Kidney (tissue), 14 donors: ENCODE data around the gene DDIT3. TPM values are rescaled to one million over a fixed set of nuclear protein-coding genes. Genes with fewer than 3 reads are reported as not detected.
"Not testable (repeated sequence)": the region's sequence is repeated elsewhere in the genome, so short reads cannot be mapped to it uniquely, and the experiment has no call there.

Source experiments
- DNase-seq, 5 donors: peaks; one replicate each; pipeline ENCODE4 v3.0.0-alpha.2; 2013 to 2020
- FAIRE-seq: peaks from 2 replicates; lab custom pipeline; 2012; peaks lifted over from hg19 to GRCh38; lab: Jason Lieb, UNC
- H3K27ac ChIP-seq, 2 donors: one replicate each; pipeline ENCODE4 v1.7.0; 2013; ENCODE audit warnings: low read depth in 2 of 2, low read length in 2 of 2, inconsistent platforms in 1 of 2
- H3K27me3 ChIP-seq: one replicate; pipeline ENCODE4 v1.7.1; 2013; ENCODE audit warnings: low read length, inconsistent platforms; ENCODE audit not compliant: control insufficient read depth, insufficient read depth
- H3K36me3 ChIP-seq, 3 donors: one replicate each; pipeline versions ENCODE4 v1.7.0 to v1.7.1; 2013; ENCODE audit warnings: low read length in 3 of 3, control low read depth in 1 of 3, inconsistent platforms in 1 of 3; ENCODE audit not compliant: insufficient read depth in 3 of 3, control insufficient read depth in 2 of 3
- H3K4me1 ChIP-seq, 3 donors: one replicate each; pipeline versions ENCODE4 v1.7.0 to v1.7.1; 2013; ENCODE audit warnings: low read length in 3 of 3, inconsistent platforms in 1 of 3, low read depth in 1 of 3; ENCODE audit not compliant: control insufficient read depth in 2 of 3, insufficient read depth in 2 of 3
- H3K4me3 ChIP-seq, 3 donors: one replicate each; pipeline versions ENCODE4 v1.7.0 to v1.8.1; 2013; ENCODE audit warnings: low read length in 3 of 3, control low read depth in 1 of 3, inconsistent platforms in 1 of 3
- H3K9ac ChIP-seq, 3 donors: one replicate each; pipeline versions ENCODE4 v1.7.0 to v1.7.1; 2013; ENCODE audit warnings: low read length in 3 of 3, control low read depth in 1 of 3, inconsistent platforms in 1 of 3
- H3K9me3 ChIP-seq, 3 donors: one replicate each; pipeline versions ENCODE4 v1.7.0 to v1.7.1; 2013; ENCODE audit warnings: low read length in 3 of 3, control low read depth in 1 of 3, inconsistent platforms in 1 of 3; ENCODE audit not compliant: control insufficient read depth in 2 of 3, insufficient read depth in 1 of 3
- intact Hi-C: fragments of 100-400 bp; cut with DNase I; formaldehyde crosslinking; loops from one replicate; pipeline ENCODE4 v1.11.1; 2022
- polyA plus RNA-seq: library from polyadenylated mRNA; stranded (reverse); fragments of 350-450 nt; fragmentation: Illumina TruSeq; extraction: RNeasy Lipid Tissue Mini Kit (QIAGEN cat#74804); gene quantifications from one replicate; pipeline ENCODE4 v1.2.3, GENCODE V29; 2014; ENCODE audit warnings: low read depth, low replicate concordance; ENCODE audit not compliant: insufficient read depth
- total RNA-seq: library from RNA; stranded (reverse); fragmentation: NEBNext Ultra II Directional; extraction: Animal tissue kit (Norgen Biotek cat#: 25700); gene quantifications from one replicate; pipeline ENCODE4 v1.2.1, GENCODE V29; 2021
- TF ChIP-seq, protein P1 (sequence below): IDR thresholded peaks from 3 replicates; pipeline ENCODE4 v1.5.1; 2012; ENCODE audit warnings: mild to moderate bottlenecking, moderate library complexity, borderline replicate concordance; ENCODE audit not compliant: insufficient read depth; ENCODE audit errors: extremely low read depth
- donor health status: control.
- donor health status: control.
- donor health status: control.
- donor health status: control.
- donor health status: control.
- donor health status: DM: yes; HTN: yes; CAD: no.
- donor health status: Normal renal cell carcinoma (clear cell type).

The DDIT3 gene
- total and polyA plus RNA-seq, 2 donors from 2014 or later = 34.1 to 83.1 TPM

DNA sequence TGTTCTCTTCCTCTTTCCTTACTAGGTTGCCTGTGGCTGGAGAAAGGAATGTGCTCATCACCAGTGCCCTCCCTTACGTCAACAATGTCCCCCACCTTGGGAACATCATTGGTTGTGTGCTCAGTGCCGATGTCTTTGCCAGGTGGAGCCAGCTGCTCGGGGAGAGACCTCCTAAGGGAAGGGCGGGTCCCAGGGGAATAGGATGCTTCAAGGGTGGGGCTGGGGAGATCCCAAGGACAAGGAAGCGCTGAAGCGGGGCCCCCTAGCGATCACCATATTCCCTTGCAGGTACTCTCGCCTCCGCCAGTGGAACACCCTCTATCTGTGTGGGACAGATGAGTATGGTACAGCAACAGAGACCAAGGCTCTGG lies 22.2 kb downstream of the DDIT3 start:
- Histone ChIP-seq H3K27ac (no peak overlapping the region), H3K27me3 (no peaks in the 10 kb centered on the region), H3K4me1 (no peaks in the 10 kb centered on the region), H3K4me3 (no peak overlapping the region), H3K9me3 (no peaks in the 10 kb centered on the region), H3K36me3 (peaks cover 4 to 36% (median 26%) of the 10 kb centered on the region in 3 donors), H3K9ac (no peak overlapping the region)
- TF ChIP-seq, protein P1, sequence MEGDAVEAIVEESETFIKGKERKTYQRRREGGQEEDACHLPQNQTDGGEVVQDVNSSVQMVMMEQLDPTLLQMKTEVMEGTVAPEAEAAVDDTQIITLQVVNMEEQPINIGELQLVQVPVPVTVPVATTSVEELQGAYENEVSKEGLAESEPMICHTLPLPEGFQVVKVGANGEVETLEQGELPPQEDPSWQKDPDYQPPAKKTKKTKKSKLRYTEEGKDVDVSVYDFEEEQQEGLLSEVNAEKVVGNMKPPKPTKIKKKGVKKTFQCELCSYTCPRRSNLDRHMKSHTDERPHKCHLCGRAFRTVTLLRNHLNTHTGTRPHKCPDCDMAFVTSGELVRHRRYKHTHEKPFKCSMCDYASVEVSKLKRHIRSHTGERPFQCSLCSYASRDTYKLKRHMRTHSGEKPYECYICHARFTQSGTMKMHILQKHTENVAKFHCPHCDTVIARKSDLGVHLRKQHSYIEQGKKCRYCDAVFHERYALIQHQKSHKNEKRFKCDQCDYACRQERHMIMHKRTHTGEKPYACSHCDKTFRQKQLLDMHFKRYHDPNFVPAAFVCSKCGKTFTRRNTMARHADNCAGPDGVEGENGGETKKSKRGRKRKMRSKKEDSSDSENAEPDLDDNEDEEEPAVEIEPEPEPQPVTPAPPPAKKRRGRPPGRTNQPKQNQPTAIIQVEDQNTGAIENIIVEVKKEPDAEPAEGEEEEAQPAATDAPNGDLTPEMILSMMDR = no peak
- intact Hi-C loops = no loop called here
- DNase-seq = peak in 1 of 5 donors; percentile 69
- FAIRE-seq = no peak

DNA sequence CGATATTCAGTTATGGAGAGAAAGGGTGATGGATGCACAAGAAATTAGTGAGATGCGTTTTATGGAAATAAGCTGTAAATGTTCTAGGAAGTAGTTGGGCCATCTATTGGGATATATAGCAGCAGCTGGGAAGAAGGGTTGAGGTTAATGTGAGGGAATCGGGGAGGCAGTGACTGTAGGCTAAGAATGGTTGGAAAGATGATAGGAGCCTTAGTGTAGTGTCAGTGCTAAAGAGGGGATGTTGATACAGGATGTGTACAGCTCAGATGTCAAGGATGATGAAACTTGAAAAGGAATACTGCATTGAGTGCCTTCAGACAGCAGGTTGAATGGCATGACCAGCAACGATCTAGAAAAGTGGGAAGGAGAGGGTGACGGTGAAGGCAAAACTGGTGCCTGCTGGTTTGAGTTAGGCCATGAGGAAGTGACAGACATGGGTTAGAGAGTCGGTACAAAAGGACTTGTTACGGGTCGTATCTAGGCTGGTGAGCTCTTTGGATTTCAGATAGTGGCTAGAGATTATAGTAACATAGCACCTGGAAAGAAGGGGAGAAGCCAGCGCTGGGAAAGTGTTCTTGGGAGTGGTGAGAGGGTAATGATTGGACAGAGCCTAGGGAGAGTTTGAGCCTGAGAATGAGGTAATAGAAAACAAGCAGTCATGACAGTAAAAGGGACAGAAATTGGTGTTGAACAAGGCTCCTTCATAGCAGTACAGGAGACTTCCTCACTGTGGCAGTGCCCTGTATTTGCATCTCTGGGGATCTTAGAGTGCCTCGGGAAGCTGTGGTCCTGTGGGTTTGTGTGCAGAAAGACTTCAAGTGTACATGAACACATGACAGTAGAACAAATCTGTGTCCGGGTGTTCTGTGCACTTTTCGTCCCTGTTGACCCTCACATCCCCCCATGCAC lies 22.8 kb downstream of the DDIT3 start:
- DNase-seq = no peak
- H3K4me1 ChIP-seq = no peaks in the 10 kb centered on the region
- no peak overlapping the region for H3K27ac ChIP-seq
- H3K36me3 ChIP-seq = peaks cover 4 to 39% (median 26%) of the 10 kb centered on the region in 3 donors
- H3K4me3 ChIP-seq = no peak overlapping the region
- H3K9me3 ChIP-seq = no peaks in the 10 kb centered on the region
- FAIRE-seq = no peak
- H3K27me3 ChIP-seq = no peaks in the 10 kb centered on the region
- TF ChIP-seq, protein P1 = no peak
- H3K9ac ChIP-seq = no peak overlapping the region
- intact Hi-C loops = no loop called here

DNA sequence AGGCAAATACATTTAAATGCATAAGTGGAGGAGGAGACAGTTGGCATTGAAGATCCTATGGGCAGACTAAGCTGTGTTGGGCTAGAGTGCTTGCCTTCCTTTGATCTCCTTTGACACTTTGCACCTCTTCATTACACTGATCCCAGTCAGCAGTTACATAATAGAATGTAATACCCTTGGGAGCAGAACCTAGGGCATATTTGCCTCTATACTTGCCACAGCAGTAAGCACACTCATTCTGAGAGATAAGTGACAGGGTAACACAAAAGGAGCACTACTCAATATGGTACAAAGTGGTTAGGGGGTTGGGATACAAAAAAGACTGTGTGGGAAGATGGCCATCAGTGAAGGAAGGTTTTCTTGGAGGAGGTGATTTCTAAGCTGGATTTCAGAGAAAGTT lies 23.5 kb downstream of the DDIT3 start:
- Histone ChIP-seq H3K36me3 (peaks cover 4 to 36% (median 23%) of the 10 kb centered on the region in 3 donors), H3K4me1 (no peaks in the 10 kb centered on the region), H3K27ac (no peak overlapping the region), H3K27me3 (no peaks in the 10 kb centered on the region), H3K4me3 (no peak overlapping the region), H3K9me3 (no peaks in the 10 kb centered on the region), H3K9ac (no peak overlapping the region)
- TF ChIP-seq, protein P1 = no peak
- DNase-seq (no peak), FAIRE-seq (no peak)
- intact Hi-C loops = no loop called here

DNA sequence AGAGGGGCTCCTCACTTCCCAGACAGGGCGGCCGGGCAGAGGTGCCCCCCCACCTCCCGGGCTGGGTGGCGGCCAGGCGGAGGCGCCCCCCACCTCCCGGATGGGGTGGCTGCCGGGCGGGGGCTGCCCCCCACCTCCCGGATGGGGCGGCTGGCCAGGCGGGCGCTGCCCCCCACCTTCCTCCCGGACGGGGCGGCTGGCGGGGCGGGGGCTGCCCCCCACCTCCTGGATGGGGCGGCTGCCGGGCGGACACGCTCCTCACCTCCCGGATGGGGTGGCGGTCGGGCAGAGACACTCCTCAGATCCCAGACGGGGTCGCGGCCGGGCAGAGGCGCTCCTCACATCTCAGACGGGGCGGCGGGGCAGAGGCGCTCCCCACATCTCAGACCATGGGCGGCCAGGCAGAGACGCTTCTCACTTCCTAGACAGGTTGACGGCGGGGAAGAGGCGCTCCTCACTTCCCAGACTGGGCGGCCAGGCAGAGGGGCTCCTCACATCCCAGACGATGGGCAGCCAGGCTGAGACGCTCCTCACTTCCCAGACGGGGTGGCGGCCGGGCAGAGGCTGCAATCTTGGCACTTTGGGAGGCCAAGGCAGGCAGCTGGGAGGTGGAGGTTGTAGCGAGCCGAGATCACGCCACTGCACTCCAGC lies 25.1 kb downstream of the DDIT3 start:
- intact Hi-C loops, DNase-seq, FAIRE-seq, H3K9ac ChIP-seq, H3K9me3 ChIP-seq, H3K27me3 ChIP-seq, H3K27ac ChIP-seq, H3K4me3 ChIP-seq, H3K4me1 ChIP-seq: not testable (repeated sequence)
- peaks cover 3 to 38% (median 18%) of the 10 kb centered on the region in 3 donors for H3K36me3 ChIP-seq
